ENCODE results near the gene COIL. TPM values are rescaled to one million over a fixed set of nuclear protein-coding genes. Genes with fewer than 3 reads are reported as not detected.

Gene COIL
- total RNA-seq, 4 donors from 2014 or later: 6.9 to 26.1 (median 14.3) TPM

- no peaks in the 10 kb centered on the region for H3K4me1 ChIP-seq
- H3K36me3 ChIP-seq: no peaks in the 10 kb centered on the region
- intact Hi-C loops (cut with DNase I; ENCODE audit: low total_unique reads): no loop called here
- no peak for TF ChIP-seq CTCF (IDR thresholded peaks at IDR 0.05)
- TF ChIP-seq POLR2A (IDR thresholded peaks at IDR 0.05): no peak
- no peak overlapping the region for H3K4me3 ChIP-seq
- no peak overlapping the region for H3K27ac ChIP-seq
- H3K27me3 ChIP-seq: no peaks in the 10 kb centered on the region
- no peaks in the 10 kb centered on the region for H3K9me3 ChIP-seq
- no peak for DNase-seq
Observed at GRCh38 chr17:56897646-56898424, 63.0 kb downstream of the COIL start.

- no peaks in the 10 kb centered on the region for H3K9me3 ChIP-seq
- TF ChIP-seq POLR2A (IDR thresholded peaks at IDR 0.05): no peak
- no peak for TF ChIP-seq CTCF (IDR thresholded peaks at IDR 0.05)
- no peaks in the 10 kb centered on the region for H3K27me3 ChIP-seq
- H3K36me3 ChIP-seq: no peaks in the 10 kb centered on the region
- DNase-seq: no peak
- H3K4me3 ChIP-seq: no peak overlapping the region
- no peak overlapping the region for H3K27ac ChIP-seq
- intact Hi-C loops (cut with DNase I; ENCODE audit: low total_unique reads): no loop called here
- H3K4me1 ChIP-seq: no peaks in the 10 kb centered on the region
Observed at GRCh38 chr17:56896968-56897359, 63.9 kb downstream of the COIL start.

GRCh38 chr17:56896217-56896967 is 64.5 kb downstream of the COIL start:
- no peaks in the 10 kb centered on the region for H3K9me3 ChIP-seq
- no peak overlapping the region for H3K27ac ChIP-seq
- H3K4me1 ChIP-seq: no peaks in the 10 kb centered on the region
- TF ChIP-seq POLR2A (IDR thresholded peaks at IDR 0.05): no peak
- TF ChIP-seq CTCF (IDR thresholded peaks at IDR 0.05): no peak
- no peak for DNase-seq
- no peaks in the 10 kb centered on the region for H3K27me3 ChIP-seq
- intact Hi-C loops (cut with DNase I; ENCODE audit: low total_unique reads): no loop called here
- H3K4me3 ChIP-seq: no peak overlapping the region
- no peaks in the 10 kb centered on the region for H3K36me3 ChIP-seq

GRCh38 chr17:56894859-56895455 is 65.9 kb downstream of the COIL start:
- no peaks in the 10 kb centered on the region for H3K36me3 ChIP-seq
- no peaks in the 10 kb centered on the region for H3K9me3 ChIP-seq
- H3K27ac ChIP-seq: no peak overlapping the region
- no peaks in the 10 kb centered on the region for H3K4me1 ChIP-seq
- H3K4me3 ChIP-seq: no peak overlapping the region
- TF ChIP-seq CTCF (IDR thresholded peaks at IDR 0.05) (no peak), POLR2A (IDR thresholded peaks at IDR 0.05) (no peak)
- DNase-seq: no peak
- intact Hi-C loops (cut with DNase I; ENCODE audit: low total_unique reads): no loop called here
- no peaks in the 10 kb centered on the region for H3K27me3 ChIP-seq

GRCh38 chr17:56893503-56893902 is 67.3 kb downstream of the COIL start:
- H3K36me3 ChIP-seq: no peaks in the 10 kb centered on the region
- no peaks in the 10 kb centered on the region for H3K9me3 ChIP-seq
- TF ChIP-seq CTCF (IDR thresholded peaks at IDR 0.05) (no peak), POLR2A (IDR thresholded peaks at IDR 0.05) (no peak)
- no peak overlapping the region for H3K27ac ChIP-seq
- H3K4me3 ChIP-seq: no peak overlapping the region
- H3K27me3 ChIP-seq: no peaks in the 10 kb centered on the region
- no peak for DNase-seq
- intact Hi-C loops (cut with DNase I; ENCODE audit: low total_unique reads): no loop called here
- no peaks in the 10 kb centered on the region for H3K4me1 ChIP-seq

Measured in uterus (tissue), 4 donors.